OCI-LY1 (cell line): Measurements from ENCODE around the gene IQCK.

Source experiments
- H2AFZ ChIP-seq: fragments of 200-600 bp; sonication (generic), shearing (Covaris generic); 2 replicates; pipeline ENCODE4 v1.6.0; 2014; ENCODE audit warnings: antibody characterized with exemption, mild to moderate bottlenecking, low read length
- H3F3A ChIP-seq: fragments of 200-600 bp; sonication (generic), shearing (Covaris generic); 2 replicates; pipeline ENCODE4 v1.6.0; 2014; ENCODE audit warnings: mild to moderate bottlenecking, antibody characterized with exemption, low read length, moderate library complexity; ENCODE audit not compliant: insufficient read depth
- H3K27ac ChIP-seq: fragments of 200-600 bp; sonication (generic); 2 replicates; pipeline ENCODE4 v1.5.1; 2014; ENCODE audit warnings: low read length, mixed run types, mild to moderate bottlenecking, low read depth; ENCODE audit not compliant: poor library complexity, severe bottlenecking
- H3K27me3 ChIP-seq: fragments of 200-600 bp; sonication (generic); 2 replicates; pipeline ENCODE4 v1.6.0; 2014; ENCODE audit warnings: antibody characterized with exemption, mild to moderate bottlenecking, low read length, moderate library complexity; ENCODE audit not compliant: insufficient read depth
- H3K36me3 ChIP-seq: fragments of 200-600 bp; sonication (generic); 2 replicates; pipeline ENCODE4 v1.6.1; 2014; ENCODE audit warnings: mild to moderate bottlenecking, antibody characterized with exemption, low read length, moderate library complexity, mixed read lengths; ENCODE audit not compliant: insufficient read depth
- H3K4me1 ChIP-seq: fragments of 200-600 bp; sonication (generic); 2 replicates; pipeline ENCODE4 v1.5.1; 2014; ENCODE audit warnings: mild to moderate bottlenecking, low read length, moderate library complexity; ENCODE audit not compliant: insufficient read depth, severe bottlenecking
- H3K4me2 ChIP-seq: fragments of 200-600 bp; sonication (generic), shearing (Covaris generic); 2 replicates; pipeline ENCODE4 v1.6.1; 2014; ENCODE audit warnings: low read length
- H3K4me3 ChIP-seq: fragments of 200-600 bp; sonication (generic); 2 replicates; pipeline ENCODE4 v1.5.1; 2014; ENCODE audit warnings: low read length, low read depth, mild to moderate bottlenecking, mixed read lengths; ENCODE audit not compliant: poor library complexity, severe bottlenecking
- H3K79me2 ChIP-seq: fragments of 200-600 bp; shearing (Covaris generic); 2 replicates; pipeline ENCODE4 v1.6.1; 2016; ENCODE audit warnings: mixed run types, low read length, mixed read lengths; ENCODE audit not compliant: insufficient read depth
- H3K9ac ChIP-seq: fragments of 200-600 bp; sonication (generic), shearing (Covaris generic); 2 replicates; pipeline ENCODE4 v1.6.1; 2014; ENCODE audit warnings: mild to moderate bottlenecking, low read length, mixed read lengths
- H3K9me2 ChIP-seq: fragments of 200-600 bp; sonication (generic), shearing (Covaris generic); 2 replicates; pipeline ENCODE4 v1.6.1; 2014; ENCODE audit warnings: low read depth, mild to moderate bottlenecking, low read length, mixed read lengths
- H3K9me3 ChIP-seq: fragments of 200-600 bp; shearing (Covaris generic); 2 replicates; pipeline ENCODE4 v1.6.1; 2014; ENCODE audit warnings: low read length, mixed read lengths
- H4K20me1 ChIP-seq: fragments of 200-600 bp; sonication (generic), shearing (Covaris generic); 2 replicates; pipeline ENCODE4 v1.6.0; 2016; ENCODE audit warnings: mild to moderate bottlenecking, low read length; ENCODE audit not compliant: insufficient read depth
- CTCF ChIP-seq: fragments of 200-600 bp; sonication (generic), shearing (Covaris generic); IDR thresholded peaks from 2 replicates; pipeline ENCODE4 v1.5.1; 2017; ENCODE audit warnings: mild to moderate bottlenecking, antibody characterized with exemption, low read length, moderate library complexity, mixed read lengths
- EZH2 ChIP-seq: fragments of 200-600 bp; sonication (generic), shearing (Covaris generic); IDR thresholded peaks from 2 replicates; pipeline ENCODE4 v1.8.0; 2017; ENCODE audit warnings: borderline replicate concordance, mixed run types, mild to moderate bottlenecking, antibody characterized with exemption, low read length, moderate library complexity, mixed read lengths

Gene IQCK

DNA sequence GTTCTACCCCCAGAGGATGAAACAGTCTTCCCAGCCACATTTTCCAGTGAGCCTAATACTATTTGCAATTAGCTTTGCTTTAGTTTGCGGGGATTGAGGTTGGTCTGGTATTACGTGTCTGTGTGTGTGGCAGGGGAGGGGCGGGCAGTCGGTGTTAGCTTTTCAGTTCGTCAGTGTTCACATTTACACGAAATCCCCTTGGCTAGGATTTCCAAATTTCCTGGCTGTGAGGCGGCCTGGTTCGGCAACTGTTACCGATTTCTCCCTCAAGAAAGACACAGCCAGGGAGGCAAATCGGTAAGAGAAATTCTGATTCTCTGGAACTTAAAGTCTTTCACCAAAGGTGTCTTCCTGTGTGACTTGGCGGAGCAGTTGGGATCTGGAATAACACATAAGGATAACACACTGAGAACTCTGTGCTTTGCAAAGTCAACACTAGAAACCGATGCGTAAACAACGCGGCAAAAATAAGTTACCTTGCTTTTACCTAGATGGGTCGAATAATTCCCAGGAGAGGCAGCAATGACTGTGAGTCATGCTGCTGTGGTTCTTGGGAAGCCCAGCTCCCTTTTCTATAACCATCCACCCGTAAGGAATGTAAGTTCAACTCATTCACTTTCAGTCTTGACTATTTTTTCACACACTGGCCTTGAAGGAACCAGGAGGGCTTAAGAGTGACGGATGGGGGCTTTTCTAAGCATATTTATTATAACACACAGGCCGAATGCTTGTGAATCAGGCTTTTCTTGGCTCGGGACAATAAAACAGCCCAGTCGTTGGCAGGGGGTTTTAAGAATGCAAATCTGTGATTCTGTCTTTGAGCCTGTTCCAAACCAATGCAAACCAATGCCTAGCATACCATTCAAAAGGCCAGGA lies 142.3 kb downstream of the IQCK start:
- Histone ChIP-seq H3K4me1 (no peaks in the 10 kb centered on the region), H3F3A (no peaks in the 10 kb centered on the region), H3K9me3 (no peaks in the 10 kb centered on the region), H3K27ac (no peak overlapping the region), H3K4me3 (no peak overlapping the region), H2AFZ (no peak overlapping the region), H3K9me2 (no peaks in the 10 kb centered on the region), H3K36me3 (no peaks in the 10 kb centered on the region), H3K79me2 (no peaks in the 10 kb centered on the region), H4K20me1 (no peaks in the 10 kb centered on the region), H3K9ac (no peak overlapping the region), H3K27me3 (no peaks in the 10 kb centered on the region), H3K4me2 (no peak overlapping the region)
- no peak for TF ChIP-seq CTCF
- TF ChIP-seq EZH2 = no peak

GRCh38 chr16:19861133-19861532 lies 143.1 kb downstream of the IQCK start:
- Histone ChIP-seq H3K36me3 (no peaks in the 10 kb centered on the region), H3K27ac (no peak overlapping the region), H3K9ac (no peak overlapping the region), H3K4me1 (no peaks in the 10 kb centered on the region), H3K9me3 (no peaks in the 10 kb centered on the region), H3K4me2 (no peak overlapping the region), H3K9me2 (no peaks in the 10 kb centered on the region), H4K20me1 (no peaks in the 10 kb centered on the region), H3K79me2 (no peaks in the 10 kb centered on the region), H3F3A (no peaks in the 10 kb centered on the region), H3K27me3 (no peaks in the 10 kb centered on the region), H3K4me3 (no peak overlapping the region), H2AFZ (no peak overlapping the region)
- TF ChIP-seq EZH2 = no peak
- TF ChIP-seq CTCF = no peak

DNA sequence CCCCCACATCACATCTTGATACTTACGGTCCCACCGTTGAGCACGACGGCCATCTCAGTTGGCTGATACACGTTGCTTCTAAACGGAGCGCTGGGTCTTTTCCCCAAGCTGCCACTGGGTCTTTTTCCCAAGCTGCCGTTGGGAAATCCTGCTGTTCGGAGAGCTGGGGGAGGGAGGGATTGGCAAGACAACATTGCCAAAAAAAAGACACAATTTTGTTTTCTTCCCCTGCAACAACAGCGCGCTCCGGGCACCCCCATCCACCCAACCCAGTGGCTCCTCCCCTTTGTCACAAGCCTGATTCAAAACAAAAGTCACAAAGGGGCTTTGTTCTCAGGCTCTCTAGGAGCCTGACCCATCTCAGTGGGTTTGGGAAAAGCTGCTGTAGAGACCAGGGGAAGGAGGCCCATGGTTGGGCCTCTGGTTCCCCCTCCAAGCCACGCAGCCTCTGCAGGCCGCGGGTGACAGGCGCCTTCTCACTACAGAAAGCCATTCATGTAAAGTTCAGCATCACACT lies 143.8 kb downstream of the IQCK start:
- no peaks in the 10 kb centered on the region for H3K9me3 ChIP-seq
- no peaks in the 10 kb centered on the region for H4K20me1 ChIP-seq
- H3K4me3 ChIP-seq = no peak overlapping the region
- H3K79me2 ChIP-seq = no peaks in the 10 kb centered on the region
- H3F3A ChIP-seq = no peaks in the 10 kb centered on the region
- H3K9ac ChIP-seq = no peak overlapping the region
- no peak overlapping the region for H3K4me2 ChIP-seq
- H3K9me2 ChIP-seq = no peaks in the 10 kb centered on the region
- no peaks in the 10 kb centered on the region for H3K4me1 ChIP-seq
- TF ChIP-seq EZH2 (no peak), CTCF (no peak)
- H2AFZ ChIP-seq = no peak overlapping the region
- H3K27ac ChIP-seq = no peak overlapping the region
- H3K27me3 ChIP-seq = 0 out of 2 replicates have a peak, but pooled peaks cover 2% of the 10 kb centered on the region
- H3K36me3 ChIP-seq = no peaks in the 10 kb centered on the region
